LNCaP clone FGC (cell line): Measurements from ENCODE around the gene BASP1.

Experiments used
- DNase-seq: peaks from one replicate; pipeline ENCODE4 v3.0.0-alpha.2; 2011; ENCODE audit warnings: low read depth
- H3K4me3 ChIP-seq: 2 replicates; pipeline ENCODE4 v1.5.1; 2011; ENCODE audit warnings: mild to moderate bottlenecking, low read depth, low read length, control low read depth
- CTCF ChIP-seq: IDR thresholded peaks from 2 replicates; pipeline ENCODE4 v1.5.1; 2012; ENCODE audit warnings: mild to moderate bottlenecking; ENCODE audit not compliant: control insufficient read depth, insufficient read depth; ENCODE audit errors: extremely low read depth

The BASP1 gene

GRCh38 chr5:17292434-17293015, 75.1 kb downstream of the BASP1 start:
- TF ChIP-seq CTCF, result no peak
- H3K4me3 ChIP-seq, result no peak overlapping the region
- DNase-seq, result no peak

- no peak for TF ChIP-seq CTCF
- no peak for DNase-seq
- H3K4me3 ChIP-seq, result no peak overlapping the region
Observed at GRCh38 chr5:17294639-17295311, 77.3 kb downstream of the BASP1 start.

GRCh38 chr5:17295671-17296070, 78.2 kb downstream of the BASP1 start:
- TF ChIP-seq CTCF, result no peak

GRCh38 chr5:17302106-17302505, 84.7 kb downstream of the BASP1 start:
- no peak for TF ChIP-seq CTCF
- DNase-seq, result no peak
- H3K4me3 ChIP-seq, result no peak overlapping the region

More at GRCh38 chr5:17295671-17296070, 78.2 kb downstream of the BASP1 start:
- DNase-seq, result no peak
- H3K4me3 ChIP-seq, result no peak overlapping the region

GRCh38 chr5:17302604-17303003, 85.2 kb downstream of the BASP1 start:
- DNase-seq, result no peak
- TF ChIP-seq CTCF, result no peak

GRCh38 chr5:17304282-17304681, 86.9 kb downstream of the BASP1 start:
- DNase-seq, result no peak
- H3K4me3 ChIP-seq, result no peak overlapping the region
- TF ChIP-seq CTCF, result no peak

More at GRCh38 chr5:17302604-17303003, 85.2 kb downstream of the BASP1 start:
- no peak overlapping the region for H3K4me3 ChIP-seq

- no peak for TF ChIP-seq CTCF
- no peak overlapping the region for H3K4me3 ChIP-seq
- DNase-seq, result no peak
Observed at GRCh38 chr5:17305017-17305416, 87.6 kb downstream of the BASP1 start.
